Astrocyte (in vitro differentiated cells and primary cell): ENCODE data around the gene GTF3A. TPM values are rescaled to one million over a fixed set of nuclear protein-coding genes. Genes with fewer than 3 reads are reported as not detected.

Experiments used
- DNase-seq: peaks from one replicate; pipeline ENCODE4 v3.0.0-alpha.2; 2010; ENCODE audit warnings: low read depth
- FAIRE-seq: peaks from 2 replicates; lab custom pipeline; 2011; peaks lifted over from hg19 to GRCh38; lab: Jason Lieb, UNC
- H2AFZ ChIP-seq: 2 replicates; pipeline ENCODE4 v1.6.0; 2012; ENCODE audit warnings: low read depth, low read length, inconsistent platforms
- H3K27ac ChIP-seq: 2 replicates; pipeline ENCODE4 v1.5.1; 2011; ENCODE audit warnings: low read depth, low read length, inconsistent platforms
- H3K27me3 ChIP-seq: 2 replicates; pipeline ENCODE4 v1.6.0; 2011; ENCODE audit warnings: low read length, inconsistent platforms; ENCODE audit not compliant: insufficient read depth
- H3K36me3 ChIP-seq: 2 replicates; pipeline ENCODE4 v1.5.1; 2011; ENCODE audit warnings: low read length, inconsistent platforms; ENCODE audit not compliant: insufficient read depth
- H3K4me1 ChIP-seq: 2 replicates; pipeline ENCODE4 v1.5.1; 2011; ENCODE audit warnings: low read length, inconsistent platforms; ENCODE audit not compliant: insufficient read depth
- H3K4me2 ChIP-seq: 2 replicates; pipeline ENCODE4 v1.6.0; 2012; ENCODE audit warnings: low read length, inconsistent platforms
- H3K4me3 ChIP-seq: 2 replicates; pipeline ENCODE4 v1.5.1; 2011; ENCODE audit warnings: low read depth, mild to moderate bottlenecking, low read length, inconsistent platforms; ENCODE audit not compliant: insufficient read depth
- H3K79me2 ChIP-seq: 2 replicates; pipeline ENCODE4 v1.6.0; 2012; ENCODE audit warnings: mild to moderate bottlenecking, low read length, inconsistent platforms; ENCODE audit not compliant: insufficient read depth
- H3K9ac ChIP-seq: 2 replicates; pipeline ENCODE4 v1.6.0; 2012; ENCODE audit warnings: mild to moderate bottlenecking, low read length, inconsistent platforms
- H3K9me3 ChIP-seq: 2 replicates; pipeline ENCODE4 v1.5.1; 2012; ENCODE audit warnings: low read depth, mild to moderate bottlenecking, low read length, inconsistent platforms; ENCODE audit not compliant: insufficient read depth
- H4K20me1 ChIP-seq: 2 replicates; pipeline ENCODE4 v1.6.0; 2012; ENCODE audit warnings: low read length, inconsistent platforms; ENCODE audit not compliant: insufficient read depth
- H3K27ac Mint-ChIP-seq: one replicate; pipeline ENCODE4 v1.8.0; 2021; ENCODE audit warnings: mild to moderate bottlenecking, mixed read lengths; ENCODE audit not compliant: unreplicated experiment
- H3K27me3 Mint-ChIP-seq: one replicate; pipeline ENCODE4 v1.8.0; 2021; ENCODE audit warnings: low read depth, mixed read lengths; ENCODE audit not compliant: unreplicated experiment
- H3K36me3 Mint-ChIP-seq: one replicate; pipeline ENCODE4 v1.8.0; 2021; ENCODE audit warnings: low read depth, mixed read lengths; ENCODE audit not compliant: unreplicated experiment
- H3K4me1 Mint-ChIP-seq: one replicate; pipeline ENCODE4 v1.8.0; 2021; ENCODE audit warnings: low read depth, mixed read lengths; ENCODE audit not compliant: unreplicated experiment
- H3K4me3 Mint-ChIP-seq: one replicate; pipeline ENCODE4 v1.8.0; 2021; ENCODE audit warnings: mild to moderate bottlenecking, moderate library complexity, mixed read lengths; ENCODE audit not compliant: unreplicated experiment
- H3K9me3 Mint-ChIP-seq: one replicate; pipeline ENCODE4 v1.8.0; 2021; ENCODE audit warnings: mild to moderate bottlenecking, mixed read lengths; ENCODE audit not compliant: unreplicated experiment
- CTCF ChIP-seq: IDR thresholded peaks from 2 replicates; pipeline ENCODE4 v1.5.1; 2011; ENCODE audit warnings: low read depth, mild to moderate bottlenecking, inconsistent platforms, low read length, moderate library complexity; ENCODE audit not compliant: insufficient read depth
- EZH2 ChIP-seq: IDR thresholded peaks from 2 replicates; pipeline ENCODE4 v1.6.1; 2012; ENCODE audit warnings: mild to moderate bottlenecking, low read length, inconsistent platforms; ENCODE audit not compliant: insufficient read depth
- total RNA-seq: library from RNA; stranded (reverse); gene quantifications from 2 replicates; pipeline ENCODE4 v1.2.1, GENCODE V29; 2021

The GTF3A gene
- total RNA-seq, 1 donor from 2014 or later: 83.6 TPM

GRCh38 chr13:27474751-27475268, 50.4 kb downstream of the GTF3A start:
- Mint-ChIP-seq H3K36me3 (no peaks in the 10 kb centered on the region), H3K4me1 (peaks cover 8% of the 10 kb centered on the region), H3K27ac (no peak overlapping the region), H3K27me3 (peaks cover 9% of the 10 kb centered on the region), H3K4me3 (no peak overlapping the region), H3K9me3 (no peaks in the 10 kb centered on the region)
- Histone ChIP-seq H3K9ac (no peak overlapping the region), H3K27ac (no peak overlapping the region), H3K4me1 (no peaks in the 10 kb centered on the region), H3K9me3 (no peaks in the 10 kb centered on the region), H3K4me2 (no peak overlapping the region), H4K20me1 (no peaks in the 10 kb centered on the region), H2AFZ (no peak overlapping the region), H3K4me3 (no peak overlapping the region), H3K36me3 (no peaks in the 10 kb centered on the region), H3K27me3 (no peaks in the 10 kb centered on the region), H3K79me2 (no peaks in the 10 kb centered on the region)
- DNase-seq (no peak), FAIRE-seq (no peak)
- TF ChIP-seq CTCF (no peak), EZH2 (no peak)

- H2AFZ ChIP-seq: no peak overlapping the region
- no peak overlapping the region for H3K27ac Mint-ChIP-seq
Observed at GRCh38 chr13:27476943-27477703, 52.7 kb downstream of the GTF3A start.

More at GRCh38 chr13:27476943-27477703, 52.7 kb downstream of the GTF3A start:
- Histone ChIP-seq H3K4me1 (no peaks in the 10 kb centered on the region), H3K27ac (no peak overlapping the region), H3K4me2 (no peak overlapping the region), H3K4me3 (no peak overlapping the region), H3K79me2 (no peaks in the 10 kb centered on the region), H3K36me3 (no peaks in the 10 kb centered on the region), H3K9ac (no peak overlapping the region), H3K9me3 (peaks cover 4% of the 10 kb centered on the region), H3K27me3 (no peaks in the 10 kb centered on the region), H4K20me1 (no peaks in the 10 kb centered on the region)
- Mint-ChIP-seq H3K4me1 (peaks cover 8% of the 10 kb centered on the region), H3K4me3 (no peak overlapping the region), H3K9me3 (no peaks in the 10 kb centered on the region), H3K27me3 (peaks cover 13% of the 10 kb centered on the region), H3K36me3 (no peaks in the 10 kb centered on the region)
- FAIRE-seq (no peak), DNase-seq (no peak)
- TF ChIP-seq EZH2 (no peak), CTCF (no peak)
